Effector memory CD8-positive, alpha-beta T cell (primary cell): ENCODE data around the gene SND1.

Experiments
- ATAC-seq: fragments of 150-1000 bp; cut with Tn5 transposase; replicated peaks from 2 replicates; pipeline ENCODE4 v1.10.0; 2021; ENCODE audit warnings: mild to moderate bottlenecking, moderate library complexity
- DNase-seq, 3 experiments: peaks; one replicate each; pipeline ENCODE4 v3.0.0; 2021
- H3K27ac Mint-ChIP-seq, 2 donors: one replicate each; pipeline ENCODE4 v1.8.0; 2022; ENCODE audit warnings: mild to moderate bottlenecking in 2 of 2, mixed read lengths in 2 of 2, moderate library complexity in 2 of 2
- H3K27me3 Mint-ChIP-seq, 2 donors: one replicate each; pipeline ENCODE4 v1.8.0; 2022; ENCODE audit warnings: mixed read lengths in 2 of 2
- H3K36me3 Mint-ChIP-seq: one replicate; pipeline ENCODE4 v1.8.0; 2022; ENCODE audit warnings: mild to moderate bottlenecking, moderate library complexity, mixed read lengths; ENCODE audit not compliant: insufficient read depth
- H3K4me1 Mint-ChIP-seq, 2 donors: one replicate each; pipeline ENCODE4 v1.8.0; 2022; ENCODE audit warnings: low read depth in 2 of 2, mixed read lengths in 2 of 2
- H3K4me3 Mint-ChIP-seq, 2 donors: one replicate each; pipeline ENCODE4 v1.8.0; 2022; ENCODE audit warnings: mild to moderate bottlenecking in 2 of 2, mixed read lengths in 2 of 2, moderate library complexity in 2 of 2
- H3K9me3 Mint-ChIP-seq, 2 donors: one replicate each; pipeline ENCODE4 v1.8.0; 2022; ENCODE audit warnings: mixed read lengths in 2 of 2

SND1 gene

GRCh38 chr7:128055637-128056036 lies 403.6 kb downstream of the SND1 start:
- H3K36me3 Mint-ChIP-seq, result peaks cover under 1% of the 10 kb centered on the region
- ATAC-seq (no peak), DNase-seq (no peak)
- H3K4me3 Mint-ChIP-seq, result no peak overlapping the region
- peaks cover 40 to 50% of the 10 kb centered on the region in 2 donors for H3K4me1 Mint-ChIP-seq
- peak overlapping the region in 1 of 2 donors; percentile 63 for H3K27ac Mint-ChIP-seq
- H3K27me3 Mint-ChIP-seq, result no peaks in the 10 kb centered on the region
- H3K9me3 Mint-ChIP-seq, result no peaks in the 10 kb centered on the region

GRCh38 chr7:128056901-128057300 lies 404.9 kb downstream of the SND1 start:
- H3K27me3 Mint-ChIP-seq, result no peaks in the 10 kb centered on the region
- no peak for DNase-seq
- H3K9me3 Mint-ChIP-seq, result no peaks in the 10 kb centered on the region
- ATAC-seq, result no peak
- peaks cover 37 to 42% of the 10 kb centered on the region in 2 donors for H3K4me1 Mint-ChIP-seq
- H3K36me3 Mint-ChIP-seq, result peaks cover 3% of the 10 kb centered on the region
- no peak overlapping the region for H3K27ac Mint-ChIP-seq
- no peak overlapping the region for H3K4me3 Mint-ChIP-seq

- no peaks in the 10 kb centered on the region for H3K9me3 Mint-ChIP-seq
- peaks cover 3% of the 10 kb centered on the region for H3K36me3 Mint-ChIP-seq
- H3K27ac Mint-ChIP-seq, result peak overlapping the region in 1 of 2 donors; percentile 3
- DNase-seq, result no peak
- no peak overlapping the region for H3K4me3 Mint-ChIP-seq
- no peak for ATAC-seq
- H3K4me1 Mint-ChIP-seq, result peaks cover 32 to 35% of the 10 kb centered on the region in 2 donors
- no peaks in the 10 kb centered on the region for H3K27me3 Mint-ChIP-seq
Observed at GRCh38 chr7:128057909-128058308, 405.9 kb downstream of the SND1 start.

GRCh38 chr7:128059143-128059988 lies 407.4 kb downstream of the SND1 start:
- peak in 1 of 3 experiments; percentile 18 for DNase-seq
- Mint-ChIP-seq H3K9me3 (no peaks in the 10 kb centered on the region), H3K36me3 (peaks cover 3% of the 10 kb centered on the region), H3K4me3 (peak overlapping the region; percentile 0 to 14), H3K27ac (peak overlapping the region; percentile 2 to 47), H3K4me1 (peaks cover 30 to 32% of the 10 kb centered on the region in 2 donors), H3K27me3 (no peaks in the 10 kb centered on the region)
- peak; percentile 88 for ATAC-seq

GRCh38 chr7:128060018-128060417 lies 408.0 kb downstream of the SND1 start:
- peaks cover 3% of the 10 kb centered on the region for H3K36me3 Mint-ChIP-seq
- no peaks in the 10 kb centered on the region for H3K27me3 Mint-ChIP-seq
- H3K4me3 Mint-ChIP-seq, result no peak overlapping the region
- H3K4me1 Mint-ChIP-seq, result peaks cover 27 to 30% of the 10 kb centered on the region in 2 donors
- no peak for DNase-seq
- peak overlapping the region in 1 of 2 donors; percentile 47 for H3K27ac Mint-ChIP-seq
- H3K9me3 Mint-ChIP-seq, result no peaks in the 10 kb centered on the region
- ATAC-seq, result no peak

GRCh38 chr7:128063088-128063487 lies 411.1 kb downstream of the SND1 start:
- peaks cover 3% of the 10 kb centered on the region for H3K36me3 Mint-ChIP-seq
- no peak overlapping the region for H3K27ac Mint-ChIP-seq
- H3K9me3 Mint-ChIP-seq, result no peaks in the 10 kb centered on the region
- H3K4me1 Mint-ChIP-seq, result peaks cover 19 to 20% of the 10 kb centered on the region in 2 donors
- DNase-seq (no peak), ATAC-seq (no peak)
- H3K4me3 Mint-ChIP-seq, result no peak overlapping the region
- no peaks in the 10 kb centered on the region for H3K27me3 Mint-ChIP-seq

GRCh38 chr7:128065872-128066271 lies 413.9 kb downstream of the SND1 start:
- Mint-ChIP-seq H3K36me3 (peaks cover 5% of the 10 kb centered on the region), H3K4me3 (no peak overlapping the region), H3K27ac (no peak overlapping the region), H3K9me3 (no peaks in the 10 kb centered on the region), H3K27me3 (no peaks in the 10 kb centered on the region), H3K4me1 (peaks cover 0 to 6% of the 10 kb centered on the region in 2 donors)
- ATAC-seq (no peak), DNase-seq (no peak)

- no peak overlapping the region for H3K4me3 Mint-ChIP-seq
- no peak for DNase-seq
- ATAC-seq, result no peak
- peaks cover 5% of the 10 kb centered on the region for H3K36me3 Mint-ChIP-seq
- peaks cover 0 to 6% of the 10 kb centered on the region in 2 donors for H3K4me1 Mint-ChIP-seq
- no peaks in the 10 kb centered on the region for H3K27me3 Mint-ChIP-seq
- no peaks in the 10 kb centered on the region for H3K9me3 Mint-ChIP-seq
- H3K27ac Mint-ChIP-seq, result no peak overlapping the region
Observed at GRCh38 chr7:128066395-128066794, 414.4 kb downstream of the SND1 start.

GRCh38 chr7:128066858-128067257 lies 414.9 kb downstream of the SND1 start:
- Mint-ChIP-seq H3K27me3 (no peaks in the 10 kb centered on the region), H3K4me1 (peaks cover 0 to 6% of the 10 kb centered on the region in 2 donors), H3K4me3 (no peak overlapping the region), H3K27ac (no peak overlapping the region), H3K36me3 (peaks cover 9% of the 10 kb centered on the region), H3K9me3 (no peaks in the 10 kb centered on the region)
- ATAC-seq, result no peak
- no peak for DNase-seq

GRCh38 chr7:128067983-128068382 lies 416.0 kb downstream of the SND1 start:
- DNase-seq (no peak), ATAC-seq (no peak)
- H3K27ac Mint-ChIP-seq, result no peak overlapping the region
- peaks cover 0 to 6% of the 10 kb centered on the region in 2 donors for H3K4me1 Mint-ChIP-seq
- peaks cover 15% of the 10 kb centered on the region for H3K36me3 Mint-ChIP-seq
- no peaks in the 10 kb centered on the region for H3K27me3 Mint-ChIP-seq
- H3K4me3 Mint-ChIP-seq, result no peak overlapping the region
- no peaks in the 10 kb centered on the region for H3K9me3 Mint-ChIP-seq

GRCh38 chr7:128068785-128069184 lies 416.8 kb downstream of the SND1 start:
- H3K27ac Mint-ChIP-seq, result peak overlapping the region in 1 of 2 donors; percentile 58
- ATAC-seq (no peak), DNase-seq (no peak)
- no peaks in the 10 kb centered on the region for H3K9me3 Mint-ChIP-seq
- H3K27me3 Mint-ChIP-seq, result no peaks in the 10 kb centered on the region
- no peak overlapping the region for H3K4me3 Mint-ChIP-seq
- H3K4me1 Mint-ChIP-seq, result peaks cover 0 to 3% of the 10 kb centered on the region in 2 donors
- peaks cover 15% of the 10 kb centered on the region for H3K36me3 Mint-ChIP-seq

- peaks cover 15% of the 10 kb centered on the region for H3K36me3 Mint-ChIP-seq
- H3K4me3 Mint-ChIP-seq, result no peak overlapping the region
- ATAC-seq (no peak), DNase-seq (no peak)
- H3K27ac Mint-ChIP-seq, result no peak overlapping the region
- H3K4me1 Mint-ChIP-seq, result peaks cover 0 to 3% of the 10 kb centered on the region in 2 donors
- H3K27me3 Mint-ChIP-seq, result no peaks in the 10 kb centered on the region
- no peaks in the 10 kb centered on the region for H3K9me3 Mint-ChIP-seq
Observed at GRCh38 chr7:128069373-128070364, 417.7 kb downstream of the SND1 start.

GRCh38 chr7:128071376-128071775 lies 419.4 kb downstream of the SND1 start:
- no peaks in the 10 kb centered on the region for H3K9me3 Mint-ChIP-seq
- H3K36me3 Mint-ChIP-seq, result peaks cover 15% of the 10 kb centered on the region
- H3K4me1 Mint-ChIP-seq, result peaks cover 0 to 3% of the 10 kb centered on the region in 2 donors
- DNase-seq (no peak), ATAC-seq (no peak)
- H3K27me3 Mint-ChIP-seq, result no peaks in the 10 kb centered on the region
- no peak overlapping the region for H3K4me3 Mint-ChIP-seq
- H3K27ac Mint-ChIP-seq, result no peak overlapping the region
